ENCODE data around the gene MAP3K10. TPM values are rescaled to one million over a fixed set of nuclear protein-coding genes. Genes with fewer than 3 reads are reported as not detected.

MAP3K10 gene
- total RNA-seq, 1 experiment from 2014 or later: 11.2 TPM

DNA sequence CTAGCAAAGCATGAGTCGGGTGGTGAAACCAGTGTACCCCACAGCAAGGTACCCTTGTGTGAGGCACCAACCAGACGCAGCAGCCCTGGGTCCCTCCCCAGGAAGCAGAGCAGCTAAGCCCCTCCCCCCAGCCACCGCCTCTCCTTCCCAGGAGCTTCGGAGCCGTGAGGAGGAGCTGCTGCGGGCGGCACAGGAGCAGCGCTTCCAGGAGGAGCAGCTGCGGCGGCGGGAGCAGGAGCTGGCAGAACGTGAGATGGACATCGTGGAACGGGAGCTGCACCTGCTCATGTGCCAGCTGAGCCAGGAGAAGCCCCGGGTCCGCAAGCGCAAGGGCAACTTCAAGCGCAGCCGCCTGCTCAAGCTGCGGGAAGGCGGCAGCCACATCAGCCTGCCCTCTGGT is 14.5 kb downstream of the MAP3K10 start:
- no peaks in the 10 kb centered on the region for H4K20me1 ChIP-seq (ENCODE audit: low read length)
- no peaks in the 10 kb centered on the region for H3K4me1 ChIP-seq (ENCODE audit: insufficient read depth, low read length)
- DNase-seq: no peak
- no peaks in the 10 kb centered on the region for H3K9me3 ChIP-seq (ENCODE audit: low read length)
- BruUV-seq (replicated peaks): no TSS peak
- no peaks in the 10 kb centered on the region for H3F3A ChIP-seq (ENCODE audit: low read length, unreplicated experiment)
- H3K27me3 ChIP-seq (ENCODE audit: low read length): no peaks in the 10 kb centered on the region
- no peak overlapping the region for H3K9ac ChIP-seq (ENCODE audit: low read length)
- no peaks in the 10 kb centered on the region for H3K79me2 ChIP-seq (ENCODE audit: low read length)
- no peaks in the 10 kb centered on the region for H3K36me3 ChIP-seq (ENCODE audit: low read depth, low read length)
- no peak overlapping the region for H2AFZ ChIP-seq (ENCODE audit: low read length)
- H3K4me2 ChIP-seq (ENCODE audit: low read length): no peak overlapping the region
- H3K27ac ChIP-seq (ENCODE audit: low read length): no peak overlapping the region
- CTCF ChIA-PET: no interaction called here
- no peaks in the 10 kb centered on the region for H3K9me2 ChIP-seq (replicated peaks; ENCODE audit: low read length)
- ATAC-seq: no peak
- POLR2A ChIA-PET (ENCODE audit: unreplicated experiment): interaction anchor here (0.5 kb wide), 1 partner anchor 66 kb away, joined by 4 read pairs; no protein-coding TSS in a partner anchor
- TF ChIP-seq EZH2phosphoT487 (IDR thresholded peaks at IDR 0.05; ENCODE audit: borderline replicate concordance, low read length) (no peak), EZH2 (IDR thresholded peaks at IDR 0.05; ENCODE audit: low read length, unreplicated experiment) (no peak), CTCF (conservative IDR thresholded peaks at IDR 0.05; ENCODE audit: low read depth, low read length) (no peak)
- no peak overlapping the region for H3K4me3 ChIP-seq (ENCODE audit: low read length)
- intact Hi-C loops (cut with micrococcal nuclease): no loop called here

- Histone ChIP-seq H3K27ac (ENCODE audit: low read length) (no peak overlapping the region), H2AFZ (ENCODE audit: low read length) (no peak overlapping the region), H3F3A (ENCODE audit: low read length, unreplicated experiment) (no peaks in the 10 kb centered on the region), H3K4me2 (ENCODE audit: low read length) (no peak overlapping the region), H3K9me3 (ENCODE audit: low read length) (no peaks in the 10 kb centered on the region), H3K79me2 (ENCODE audit: low read length) (no peaks in the 10 kb centered on the region), H3K9ac (ENCODE audit: low read length) (no peak overlapping the region), H3K36me3 (ENCODE audit: low read depth, low read length) (no peaks in the 10 kb centered on the region), H3K9me2 (replicated peaks; ENCODE audit: low read length) (no peaks in the 10 kb centered on the region), H4K20me1 (ENCODE audit: low read length) (no peaks in the 10 kb centered on the region), H3K27me3 (ENCODE audit: low read length) (no peaks in the 10 kb centered on the region), H3K4me3 (ENCODE audit: low read length) (no peak overlapping the region), H3K4me1 (ENCODE audit: insufficient read depth, low read length) (no peaks in the 10 kb centered on the region)
- ChIA-PET CTCF (no interaction called here), POLR2A (ENCODE audit: unreplicated experiment) (no interaction called here)
- TF ChIP-seq CTCF (conservative IDR thresholded peaks at IDR 0.05; ENCODE audit: low read depth, low read length) (no peak), EZH2phosphoT487 (IDR thresholded peaks at IDR 0.05; ENCODE audit: borderline replicate concordance, low read length) (no peak), EZH2 (IDR thresholded peaks at IDR 0.05; ENCODE audit: low read length, unreplicated experiment) (no peak)
- BruUV-seq (replicated peaks): no TSS peak
- DNase-seq: no peak
- intact Hi-C loops (cut with micrococcal nuclease): no loop called here
- ATAC-seq: no peak
These were observed 17.4 kb downstream of the MAP3K10 start for GRCh38 chr19:40208602-40209001.

- Histone ChIP-seq H3K36me3 (ENCODE audit: low read depth, low read length) (no peaks in the 10 kb centered on the region), H3K4me2 (ENCODE audit: low read length) (no peak overlapping the region), H3K27me3 (ENCODE audit: low read length) (no peaks in the 10 kb centered on the region), H3K4me1 (ENCODE audit: insufficient read depth, low read length) (no peaks in the 10 kb centered on the region), H3K9ac (ENCODE audit: low read length) (no peak overlapping the region), H3K27ac (ENCODE audit: low read length) (no peak overlapping the region), H4K20me1 (ENCODE audit: low read length) (no peaks in the 10 kb centered on the region), H2AFZ (ENCODE audit: low read length) (no peak overlapping the region), H3K9me2 (replicated peaks; ENCODE audit: low read length) (no peaks in the 10 kb centered on the region), H3K4me3 (ENCODE audit: low read length) (no peak overlapping the region), H3K79me2 (ENCODE audit: low read length) (no peaks in the 10 kb centered on the region), H3K9me3 (ENCODE audit: low read length) (no peaks in the 10 kb centered on the region), H3F3A (ENCODE audit: low read length, unreplicated experiment) (no peaks in the 10 kb centered on the region)
- POLR2A ChIA-PET (ENCODE audit: unreplicated experiment): no interaction called here
- intact Hi-C loops (cut with micrococcal nuclease): no loop called here
- CTCF ChIA-PET: no interaction called here
- BruUV-seq (replicated peaks): no TSS peak
- ATAC-seq (no peak), DNase-seq (no peak)
- no peak for TF ChIP-seq EZH2phosphoT487 (IDR thresholded peaks at IDR 0.05; ENCODE audit: borderline replicate concordance, low read length)
- no peak for TF ChIP-seq EZH2 (IDR thresholded peaks at IDR 0.05; ENCODE audit: low read length, unreplicated experiment)
- no peak for TF ChIP-seq CTCF (conservative IDR thresholded peaks at IDR 0.05; ENCODE audit: low read depth, low read length)
These were observed 19.7 kb downstream of the MAP3K10 start for GRCh38 chr19:40210889-40211288.
